Heart left ventricle (tissue), 13 donors: ENCODE measurements around the gene ECPAS.

Experiments
- CTCF ChIP-seq, 12 donors: fragments of 200-600 bp; sonication (generic) in 4 of 12; IDR thresholded peaks; one replicate each; pipeline versions ENCODE4 v1.5.0 to v1.8.0; 2018 to 2022; ENCODE audit warnings: antibody characterized with exemption in 12 of 12, mild to moderate bottlenecking in 5 of 12
- POLR2A ChIP-seq, 2 donors: fragments of 450-650 bp; IDR thresholded peaks; one replicate each; pipeline ENCODE4 v1.6.1; 2017; ENCODE audit warnings: antibody characterized with exemption in 2 of 2, mild to moderate bottlenecking in 2 of 2, moderate library complexity in 2 of 2
- donor health status: ischemic (EF 13 %, LVEDD 7.1; RV severe dilation, severe dysfunction).
- donor health status: DM: no; HTN: yes; CAD: no.
- donor health status: DM: no; HTN: no; CAD: no.
- donor health status: ischemic (EF 25% LVEDD 6.9; RV normal size, moderate dysfunction).
- donor health status: ischemic (EF 25% LVEDD 5.7; RV mildly dilated, moderate dysfunction).
- donor health status: ischemic (EF 35%, LVEDD 5.7; RV mildly dilated, moderate dysfunction).
- donor health status: nonischemic (EF 11% LVEDD 7.7; RV severe dilation, severe dysfunction).
- donor health status: DM: yes; HTN: yes; CAD: no.
- donor health status: PGD.
- donor health status: ischemic (EF 29% LVEDD 5.4; RV normal size, mild dysfunction).
- donor health status: nonischemic (EF 23%, LVEDD 6.1; RV moderate dilation, normal function).

GRCh38 chr9:111431684-111432083 lies 52.5 kb downstream of the ECPAS start:
- TF ChIP-seq CTCF (IDR thresholded peaks at IDR 0.05), result no peak
- TF ChIP-seq POLR2A (IDR thresholded peaks at IDR 0.05), result no peak
